ENCODE measurements around the gene GIMD1. TPM values are rescaled to one million over a fixed set of nuclear protein-coding genes. Genes with fewer than 3 reads are reported as not detected.

Gene GIMD1
- polyA plus RNA-seq, 4 donors, result 25.4 to 144 (median 114) TPM; not detected in 1

- FAIRE-seq, result no peak
These were observed 4.3 kb downstream of the GIMD1 start for GRCh38 chr4:106364282-106364681.

GRCh38 chr4:106362086-106362825 lies 6.3 kb downstream of the GIMD1 start:
- DNase-seq (no peak), FAIRE-seq (no peak)
- Histone ChIP-seq H3K27me3 (ENCODE audit: control insufficient read depth in 3 of 3, insufficient read depth in 3 of 3, low read length in 3 of 3) (no peaks in the 10 kb centered on the region), H3K36me3 (ENCODE audit: control insufficient read depth in 3 of 3, insufficient read depth in 2 of 3, low read depth in 1 of 3, low read length in 3 of 3) (no peaks in the 10 kb centered on the region), H3K4me1 (ENCODE audit: control insufficient read depth in 3 of 3, insufficient read depth in 2 of 3, low read depth in 1 of 3, low read length in 2 of 3) (peaks cover 0 to 2% (median 0%) of the 10 kb centered on the region in 3 donors), H3K4me3 (ENCODE audit: low read depth in 1 of 3, low read length in 3 of 3) (no peak overlapping the region), H3K27ac (ENCODE audit: low read depth in 1 of 3, low read length in 2 of 3) (no peak overlapping the region), H3K9me3 (ENCODE audit: control insufficient read depth in 2 of 2, insufficient read depth in 1 of 2, low read depth in 1 of 2, low read length in 1 of 2) (no peaks in the 10 kb centered on the region)
- 70 to 77% (median 74%) methylated on average over 3 of the region's 3 CpGs for WGBS, 3 donors

More at GRCh38 chr4:106364282-106364681, 4.3 kb downstream of the GIMD1 start:
- Histone ChIP-seq H3K27ac (ENCODE audit: low read depth in 1 of 3, low read length in 2 of 3) (no peak overlapping the region), H3K27me3 (ENCODE audit: control insufficient read depth in 3 of 3, insufficient read depth in 3 of 3, low read length in 3 of 3) (no peaks in the 10 kb centered on the region), H3K4me1 (ENCODE audit: control insufficient read depth in 3 of 3, insufficient read depth in 2 of 3, low read depth in 1 of 3, low read length in 2 of 3) (peaks cover 0 to 2% (median 0%) of the 10 kb centered on the region in 3 donors), H3K9me3 (ENCODE audit: control insufficient read depth in 2 of 2, insufficient read depth in 1 of 2, low read depth in 1 of 2, low read length in 1 of 2) (no peaks in the 10 kb centered on the region), H3K36me3 (ENCODE audit: control insufficient read depth in 3 of 3, insufficient read depth in 2 of 3, low read depth in 1 of 3, low read length in 3 of 3) (no peaks in the 10 kb centered on the region), H3K4me3 (ENCODE audit: low read depth in 1 of 3, low read length in 3 of 3) (peak overlapping the region in 1 of 3 donors; percentile 60)
- peak in 1 of 2 donors; percentile 16 for DNase-seq
- 41 to 80% (median 44%) methylated on average over 1 of the region's 1 CpG for WGBS, 3 donors

GRCh38 chr4:106358899-106359298 lies 9.7 kb downstream of the GIMD1 start:
- Histone ChIP-seq H3K36me3 (ENCODE audit: control insufficient read depth in 3 of 3, insufficient read depth in 2 of 3, low read depth in 1 of 3, low read length in 3 of 3) (no peaks in the 10 kb centered on the region), H3K27ac (ENCODE audit: low read depth in 1 of 3, low read length in 2 of 3) (no peak overlapping the region), H3K9me3 (ENCODE audit: control insufficient read depth in 2 of 2, insufficient read depth in 1 of 2, low read depth in 1 of 2, low read length in 1 of 2) (no peaks in the 10 kb centered on the region), H3K27me3 (ENCODE audit: control insufficient read depth in 3 of 3, insufficient read depth in 3 of 3, low read length in 3 of 3) (no peaks in the 10 kb centered on the region), H3K4me1 (ENCODE audit: control insufficient read depth in 3 of 3, insufficient read depth in 2 of 3, low read depth in 1 of 3, low read length in 2 of 3) (peaks cover 0 to 2% (median 0%) of the 10 kb centered on the region in 3 donors), H3K4me3 (ENCODE audit: low read depth in 1 of 3, low read length in 3 of 3) (no peak overlapping the region)
- FAIRE-seq (no peak), DNase-seq (no peak)
- WGBS, 3 donors, result 70 to 90% (median 80%) methylated on average over 1 of the region's 1 CpG

GRCh38 chr4:106355193-106355592 lies 13.4 kb downstream of the GIMD1 start:
- Histone ChIP-seq H3K27me3 (ENCODE audit: control insufficient read depth in 3 of 3, insufficient read depth in 3 of 3, low read length in 3 of 3) (no peaks in the 10 kb centered on the region), H3K36me3 (ENCODE audit: control insufficient read depth in 3 of 3, insufficient read depth in 2 of 3, low read depth in 1 of 3, low read length in 3 of 3) (no peaks in the 10 kb centered on the region), H3K27ac (ENCODE audit: low read depth in 1 of 3, low read length in 2 of 3) (no peak overlapping the region), H3K4me3 (ENCODE audit: low read depth in 1 of 3, low read length in 3 of 3) (no peak overlapping the region), H3K4me1 (ENCODE audit: control insufficient read depth in 3 of 3, insufficient read depth in 2 of 3, low read depth in 1 of 3, low read length in 2 of 3) (no peaks in the 10 kb centered on the region), H3K9me3 (ENCODE audit: control insufficient read depth in 2 of 2, insufficient read depth in 1 of 2, low read depth in 1 of 2, low read length in 1 of 2) (no peaks in the 10 kb centered on the region)
- 61 to 76% (median 70%) methylated on average over 4 of the region's 4 CpGs for WGBS, 3 donors
- peak in 1 of 2 donors; percentile 14 for DNase-seq
- no peak for FAIRE-seq

- no peaks in the 10 kb centered on the region for H3K27me3 ChIP-seq (ENCODE audit: control insufficient read depth in 3 of 3, insufficient read depth in 3 of 3, low read length in 3 of 3)
- H3K4me1 ChIP-seq (ENCODE audit: control insufficient read depth in 3 of 3, insufficient read depth in 2 of 3, low read depth in 1 of 3, low read length in 2 of 3), result no peaks in the 10 kb centered on the region
- peaks cover 0 to 3% (median 0%) of the 10 kb centered on the region in 3 donors for H3K36me3 ChIP-seq (ENCODE audit: control insufficient read depth in 3 of 3, insufficient read depth in 2 of 3, low read depth in 1 of 3, low read length in 3 of 3)
- no peak overlapping the region for H3K4me3 ChIP-seq (ENCODE audit: low read depth in 1 of 3, low read length in 3 of 3)
- H3K9me3 ChIP-seq (ENCODE audit: control insufficient read depth in 2 of 2, insufficient read depth in 1 of 2, low read depth in 1 of 2, low read length in 1 of 2), result no peaks in the 10 kb centered on the region
- FAIRE-seq (no peak), DNase-seq (no peak)
- WGBS, 3 donors, result 96 to 100% (median 100%) methylated on average over 1 of the region's 1 CpG
- no peak overlapping the region for H3K27ac ChIP-seq (ENCODE audit: low read depth in 1 of 3, low read length in 2 of 3)
These were observed 14.8 kb downstream of the GIMD1 start for GRCh38 chr4:106353786-106354185.

GRCh38 chr4:106351016-106351415 lies 17.6 kb downstream of the GIMD1 start:
- Histone ChIP-seq H3K4me3 (ENCODE audit: low read depth in 1 of 3, low read length in 3 of 3) (no peak overlapping the region), H3K4me1 (ENCODE audit: control insufficient read depth in 3 of 3, insufficient read depth in 2 of 3, low read depth in 1 of 3, low read length in 2 of 3) (no peaks in the 10 kb centered on the region), H3K27ac (ENCODE audit: low read depth in 1 of 3, low read length in 2 of 3) (no peak overlapping the region), H3K36me3 (ENCODE audit: control insufficient read depth in 3 of 3, insufficient read depth in 2 of 3, low read depth in 1 of 3, low read length in 3 of 3) (peaks cover 2 to 7% (median 3%) of the 10 kb centered on the region in 3 donors), H3K27me3 (ENCODE audit: control insufficient read depth in 3 of 3, insufficient read depth in 3 of 3, low read length in 3 of 3) (no peaks in the 10 kb centered on the region), H3K9me3 (ENCODE audit: control insufficient read depth in 2 of 2, insufficient read depth in 1 of 2, low read depth in 1 of 2, low read length in 1 of 2) (no peaks in the 10 kb centered on the region)
- no peak for DNase-seq
- FAIRE-seq, result no peak

- DNase-seq, result no peak
- Histone ChIP-seq H3K27me3 (ENCODE audit: control insufficient read depth in 3 of 3, insufficient read depth in 3 of 3, low read length in 3 of 3) (no peaks in the 10 kb centered on the region), H3K4me3 (ENCODE audit: low read depth in 1 of 3, low read length in 3 of 3) (no peak overlapping the region), H3K9me3 (ENCODE audit: control insufficient read depth in 2 of 2, insufficient read depth in 1 of 2, low read depth in 1 of 2, low read length in 1 of 2) (no peaks in the 10 kb centered on the region), H3K36me3 (ENCODE audit: control insufficient read depth in 3 of 3, insufficient read depth in 2 of 3, low read depth in 1 of 3, low read length in 3 of 3) (peaks cover 2 to 7% (median 5%) of the 10 kb centered on the region in 3 donors), H3K27ac (ENCODE audit: low read depth in 1 of 3, low read length in 2 of 3) (no peak overlapping the region), H3K4me1 (ENCODE audit: control insufficient read depth in 3 of 3, insufficient read depth in 2 of 3, low read depth in 1 of 3, low read length in 2 of 3) (no peaks in the 10 kb centered on the region)
- 93 to 97% (median 96%) methylated on average over 1 of the region's 1 CpG for WGBS, 3 donors
- FAIRE-seq, result peak; percentile 41
These were observed 21.4 kb downstream of the GIMD1 start for GRCh38 chr4:106347167-106347566.

- no peaks in the 10 kb centered on the region for H3K27me3 ChIP-seq (ENCODE audit: control insufficient read depth in 3 of 3, insufficient read depth in 3 of 3, low read length in 3 of 3)
These were observed 24.0 kb downstream of the GIMD1 start for GRCh38 chr4:106344647-106344970.

More at GRCh38 chr4:106344647-106344970, 24.0 kb downstream of the GIMD1 start:
- DNase-seq, result no peak
- FAIRE-seq, result no peak
- no peak overlapping the region for H3K27ac ChIP-seq (ENCODE audit: low read depth in 1 of 3, low read length in 2 of 3)
- H3K4me1 ChIP-seq (ENCODE audit: control insufficient read depth in 3 of 3, insufficient read depth in 2 of 3, low read depth in 1 of 3, low read length in 2 of 3), result no peaks in the 10 kb centered on the region
- WGBS, 3 donors, result 83 to 95% (median 91%) methylated on average over 1 of the region's 1 CpG
- peaks cover 2 to 5% (median 5%) of the 10 kb centered on the region in 3 donors for H3K36me3 ChIP-seq (ENCODE audit: control insufficient read depth in 3 of 3, insufficient read depth in 2 of 3, low read depth in 1 of 3, low read length in 3 of 3)
- no peaks in the 10 kb centered on the region for H3K9me3 ChIP-seq (ENCODE audit: control insufficient read depth in 2 of 2, insufficient read depth in 1 of 2, low read depth in 1 of 2, low read length in 1 of 2)
- H3K4me3 ChIP-seq (ENCODE audit: low read depth in 1 of 3, low read length in 3 of 3), result no peak overlapping the region
